Stimulated activated CD8-positive, alpha-beta memory T cell treated with anti-CD3 and anti-CD28 coated beads, Interleukin-7, amount 100 ng/mL, for 4 hours (primary cell): ENCODE measurements around the gene H6PD.

Experiments used
- DNase-seq, 2 donors: peaks; one replicate each; pipeline ENCODE4 v3.0.0-alpha.2; 2020; ENCODE audit warnings: low read depth in 2 of 2

H6PD gene, protein sequence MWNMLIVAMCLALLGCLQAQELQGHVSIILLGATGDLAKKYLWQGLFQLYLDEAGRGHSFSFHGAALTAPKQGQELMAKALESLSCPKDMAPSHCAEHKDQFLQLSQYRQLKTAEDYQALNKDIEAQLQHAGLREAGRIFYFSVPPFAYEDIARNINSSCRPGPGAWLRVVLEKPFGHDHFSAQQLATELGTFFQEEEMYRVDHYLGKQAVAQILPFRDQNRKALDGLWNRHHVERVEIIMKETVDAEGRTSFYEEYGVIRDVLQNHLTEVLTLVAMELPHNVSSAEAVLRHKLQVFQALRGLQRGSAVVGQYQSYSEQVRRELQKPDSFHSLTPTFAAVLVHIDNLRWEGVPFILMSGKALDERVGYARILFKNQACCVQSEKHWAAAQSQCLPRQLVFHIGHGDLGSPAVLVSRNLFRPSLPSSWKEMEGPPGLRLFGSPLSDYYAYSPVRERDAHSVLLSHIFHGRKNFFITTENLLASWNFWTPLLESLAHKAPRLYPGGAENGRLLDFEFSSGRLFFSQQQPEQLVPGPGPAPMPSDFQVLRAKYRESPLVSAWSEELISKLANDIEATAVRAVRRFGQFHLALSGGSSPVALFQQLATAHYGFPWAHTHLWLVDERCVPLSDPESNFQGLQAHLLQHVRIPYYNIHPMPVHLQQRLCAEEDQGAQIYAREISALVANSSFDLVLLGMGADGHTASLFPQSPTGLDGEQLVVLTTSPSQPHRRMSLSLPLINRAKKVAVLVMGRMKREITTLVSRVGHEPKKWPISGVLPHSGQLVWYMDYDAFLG

DNA sequence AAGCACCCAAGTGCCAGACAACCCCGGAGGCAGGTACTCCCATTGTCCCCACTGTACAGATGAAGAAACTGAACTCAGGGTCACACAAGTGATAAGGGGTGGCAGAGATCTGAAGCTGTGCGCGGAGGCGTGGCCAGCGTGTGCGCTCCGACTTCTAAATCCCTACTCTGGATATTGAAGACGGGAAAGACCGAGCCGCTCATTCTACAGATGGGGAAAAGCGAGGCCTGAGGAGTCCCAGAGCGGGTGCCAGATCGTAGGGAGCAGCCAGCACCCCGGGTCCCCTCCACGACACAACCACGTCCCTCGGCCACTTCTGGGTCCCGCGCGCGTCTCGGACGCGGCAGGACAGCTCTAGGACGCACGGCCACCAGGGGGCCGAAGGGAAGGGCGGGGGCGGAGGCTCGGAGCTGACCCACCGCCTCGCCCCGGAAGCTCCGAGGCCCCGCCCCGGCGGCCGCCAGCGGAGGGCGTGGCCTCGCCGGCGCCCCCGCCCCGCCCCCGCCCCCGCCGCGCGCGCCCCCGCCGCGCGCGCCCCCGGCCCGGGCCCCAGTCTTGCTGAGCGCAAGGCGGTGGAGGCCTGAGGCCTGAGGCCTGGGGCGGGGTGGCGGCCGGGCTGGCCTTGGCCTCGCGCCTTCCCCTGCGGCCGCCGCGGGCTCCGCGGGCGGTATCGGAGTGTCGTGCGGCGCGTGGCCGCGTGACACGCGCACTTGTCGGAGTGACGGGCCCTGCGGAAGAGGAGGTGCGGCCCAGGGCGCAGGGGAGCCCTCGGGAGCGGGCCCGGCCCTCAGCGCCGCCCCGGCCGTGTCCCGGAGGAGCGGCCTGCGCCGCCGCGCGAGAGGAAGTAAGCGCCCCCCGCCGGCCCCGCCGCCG lies at the start of gene H6PD:
Gene H6PD, plus strand, starts transcription at position 552 of the 873 bp plus-strand sequence. CDS start 10,161 bp downstream, outside the sequence.
- peak; percentile 21 to 73 for DNase-seq

DNA sequence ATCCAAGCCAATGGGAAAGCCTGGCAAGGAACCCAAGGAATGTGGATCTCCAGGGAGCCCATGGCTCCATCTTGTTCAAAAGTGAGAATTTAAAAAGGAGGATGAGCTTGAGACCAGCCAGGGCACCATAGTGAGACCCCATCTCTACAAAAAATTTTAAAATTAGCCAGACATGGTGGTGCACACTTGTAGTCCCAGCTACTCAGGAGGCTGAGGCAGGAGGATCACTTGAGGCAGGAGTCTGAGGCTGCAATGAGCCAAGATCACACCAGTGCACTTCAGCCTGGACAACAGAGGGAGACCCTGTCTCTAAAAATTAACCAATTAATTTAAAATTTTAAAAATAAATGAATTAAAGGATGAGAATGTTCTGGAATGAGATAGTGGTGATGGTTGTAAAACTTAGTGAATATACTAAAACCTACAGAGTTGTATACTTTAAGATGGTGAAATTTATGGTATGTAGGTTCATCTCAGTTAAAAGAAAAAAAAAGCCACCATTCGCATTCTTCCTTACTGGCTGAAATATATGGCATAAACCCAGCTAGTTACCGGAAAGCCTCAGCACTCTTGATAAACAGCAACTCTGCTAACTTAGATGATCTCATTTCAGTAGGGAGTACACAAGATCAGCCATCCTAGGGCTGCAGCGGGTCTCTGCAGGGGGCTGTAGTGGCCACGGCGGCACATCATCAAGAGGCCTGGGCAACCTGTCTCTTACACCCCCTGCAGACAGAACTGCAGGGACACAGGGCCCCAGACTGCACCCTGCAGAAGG lies 48.3 kb upstream of the H6PD start:
- no peak for DNase-seq

DNA sequence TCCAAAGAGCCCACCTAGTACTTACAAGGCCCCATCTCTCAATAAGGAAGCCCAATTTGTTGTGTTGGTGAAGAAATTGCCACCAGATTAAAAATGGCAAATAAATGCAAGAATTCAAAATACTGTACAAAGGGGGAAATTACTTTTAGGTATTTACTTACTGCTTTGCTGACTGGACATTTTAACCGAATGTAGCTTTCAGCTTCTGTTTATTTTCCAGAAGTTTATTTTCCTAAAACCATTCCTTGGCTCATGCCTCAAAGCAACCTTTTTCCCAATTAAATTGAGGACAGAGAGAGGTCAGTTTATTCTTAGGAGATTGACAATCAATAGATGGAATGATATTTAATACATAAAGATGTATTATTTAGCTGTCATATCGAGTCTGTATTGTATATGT lies 47.6 kb upstream of the H6PD start:
- no peak for DNase-seq

DNA sequence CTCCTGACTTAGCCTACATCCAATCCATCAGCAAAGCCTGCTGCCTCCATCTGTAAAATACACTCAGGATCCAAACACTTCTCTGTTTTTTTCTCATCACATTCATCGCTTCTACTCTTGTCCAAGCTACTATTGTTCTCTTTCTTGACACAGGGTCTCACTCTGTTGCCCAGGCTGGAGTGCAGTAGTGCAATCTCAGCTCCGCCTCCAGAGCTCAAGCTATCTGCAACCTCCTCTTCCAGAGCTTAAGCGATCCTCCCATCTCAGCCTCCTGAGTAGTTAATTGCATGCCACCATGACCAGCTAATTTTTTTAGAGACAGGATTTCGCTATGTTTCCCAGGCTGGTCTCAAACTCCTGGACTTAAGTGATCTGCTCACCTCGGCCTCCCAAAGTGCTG lies 44.3 kb upstream of the H6PD start:
- no peak for DNase-seq

DNA sequence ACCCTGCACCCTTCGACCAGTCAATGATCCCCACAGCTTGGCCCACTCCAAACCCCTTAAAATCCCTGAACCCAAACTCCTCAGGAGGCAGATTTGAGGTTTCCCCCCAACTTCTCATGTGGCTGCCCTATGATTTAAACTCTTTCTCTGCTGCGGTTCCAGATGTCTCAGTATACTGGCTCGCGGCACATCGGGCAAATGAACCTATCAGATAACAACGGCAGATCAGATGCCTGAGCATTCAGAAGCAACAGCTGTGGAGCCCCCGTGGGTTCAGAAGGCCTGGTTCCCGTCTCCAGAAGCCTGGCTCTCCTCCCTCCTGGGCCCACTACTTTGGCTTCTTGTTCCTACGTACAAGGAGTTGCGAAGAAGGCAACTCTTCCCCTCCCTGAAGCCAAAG lies 43.3 kb upstream of the H6PD start:
- no peak for DNase-seq

DNA sequence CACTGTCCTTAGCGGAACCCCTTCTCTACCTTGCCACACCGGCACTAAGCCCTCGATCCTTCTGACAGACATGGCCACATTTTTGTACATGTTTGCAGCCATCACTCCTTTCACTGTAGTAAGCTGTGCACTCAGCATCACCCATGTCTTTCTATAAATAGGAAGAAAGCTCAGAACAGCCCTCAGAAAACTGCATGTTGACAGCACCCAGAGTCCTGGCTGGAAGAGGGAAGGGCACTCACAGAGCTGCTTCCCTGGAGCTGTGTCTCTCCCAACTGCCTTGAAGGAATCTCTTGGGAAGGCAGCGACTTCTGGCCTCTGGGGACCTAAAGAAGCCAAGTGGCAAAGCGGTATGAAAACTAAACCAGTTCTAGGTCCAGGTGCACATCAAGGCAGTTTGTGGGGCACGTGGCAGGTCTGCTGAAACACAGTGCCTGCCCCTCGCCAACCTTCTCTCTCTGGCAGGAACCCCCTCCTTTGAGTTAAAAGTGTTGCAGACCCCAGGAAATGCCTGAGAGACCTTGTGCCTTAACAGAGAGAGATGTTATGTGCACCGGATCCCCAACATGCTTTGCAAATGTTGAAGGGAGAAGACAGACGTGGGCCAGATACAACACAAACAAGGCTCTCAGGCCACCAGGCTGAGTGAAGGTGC lies 41.9 kb upstream of the H6PD start:
- DNase-seq, result no peak

DNA sequence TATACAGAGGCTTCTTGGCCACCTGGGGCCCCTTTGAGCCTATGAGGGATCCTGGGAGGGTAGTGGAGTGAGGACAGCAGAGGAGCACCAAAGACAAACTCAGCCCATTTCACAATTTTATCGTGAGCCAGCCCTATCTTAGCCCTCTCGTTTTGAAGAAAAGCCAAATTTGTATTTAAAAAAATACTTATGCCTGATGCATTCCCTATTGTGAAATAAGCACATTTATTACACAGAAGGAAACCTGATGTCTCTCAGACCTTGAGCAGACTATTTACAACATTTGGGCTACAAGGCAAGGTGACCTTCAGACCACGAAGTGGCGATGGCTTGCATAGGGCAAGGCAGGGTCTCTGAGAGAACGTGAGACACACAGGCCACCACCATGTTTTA lies 41.3 kb upstream of the H6PD start:
- no peak for DNase-seq

DNA sequence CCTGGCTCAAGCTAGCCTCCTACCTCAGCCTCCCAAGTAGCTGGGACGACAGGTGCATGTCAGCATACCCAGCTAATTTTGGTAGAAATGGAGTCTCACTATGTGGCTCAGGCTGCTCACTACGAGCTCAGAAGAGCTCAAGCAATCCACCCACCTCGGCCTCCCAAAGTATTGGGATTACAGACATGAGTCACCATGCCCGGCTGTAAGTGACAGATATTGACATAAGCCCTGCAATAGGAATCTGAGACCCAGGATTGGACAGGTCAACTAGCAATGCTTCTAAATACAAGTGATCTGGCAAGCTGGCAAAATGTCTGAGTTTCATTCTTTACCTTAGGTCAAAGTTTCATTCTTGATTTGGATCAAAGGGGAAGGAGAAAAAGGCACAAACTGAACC lies 40.5 kb upstream of the H6PD start:
- DNase-seq, result no peak

DNA sequence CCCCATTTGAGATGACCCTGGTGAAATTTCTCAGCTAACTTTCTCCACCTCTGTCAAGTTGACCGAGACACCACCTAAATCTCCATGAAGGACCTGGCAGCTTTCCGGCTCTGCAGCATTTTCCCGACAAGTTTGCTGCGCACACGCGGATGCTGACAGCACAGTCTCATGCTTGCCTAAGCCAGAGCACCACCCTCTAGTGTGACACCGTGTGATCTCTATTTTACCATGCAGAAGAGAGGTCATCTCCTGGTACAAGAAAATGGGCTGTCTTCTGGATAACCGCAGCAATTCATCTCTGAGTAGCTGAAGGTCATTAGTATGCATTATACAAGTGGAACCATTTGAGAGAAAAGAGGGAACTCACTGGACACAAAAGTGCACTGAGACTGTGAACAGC lies 38.9 kb upstream of the H6PD start:
- DNase-seq, result no peak

DNA sequence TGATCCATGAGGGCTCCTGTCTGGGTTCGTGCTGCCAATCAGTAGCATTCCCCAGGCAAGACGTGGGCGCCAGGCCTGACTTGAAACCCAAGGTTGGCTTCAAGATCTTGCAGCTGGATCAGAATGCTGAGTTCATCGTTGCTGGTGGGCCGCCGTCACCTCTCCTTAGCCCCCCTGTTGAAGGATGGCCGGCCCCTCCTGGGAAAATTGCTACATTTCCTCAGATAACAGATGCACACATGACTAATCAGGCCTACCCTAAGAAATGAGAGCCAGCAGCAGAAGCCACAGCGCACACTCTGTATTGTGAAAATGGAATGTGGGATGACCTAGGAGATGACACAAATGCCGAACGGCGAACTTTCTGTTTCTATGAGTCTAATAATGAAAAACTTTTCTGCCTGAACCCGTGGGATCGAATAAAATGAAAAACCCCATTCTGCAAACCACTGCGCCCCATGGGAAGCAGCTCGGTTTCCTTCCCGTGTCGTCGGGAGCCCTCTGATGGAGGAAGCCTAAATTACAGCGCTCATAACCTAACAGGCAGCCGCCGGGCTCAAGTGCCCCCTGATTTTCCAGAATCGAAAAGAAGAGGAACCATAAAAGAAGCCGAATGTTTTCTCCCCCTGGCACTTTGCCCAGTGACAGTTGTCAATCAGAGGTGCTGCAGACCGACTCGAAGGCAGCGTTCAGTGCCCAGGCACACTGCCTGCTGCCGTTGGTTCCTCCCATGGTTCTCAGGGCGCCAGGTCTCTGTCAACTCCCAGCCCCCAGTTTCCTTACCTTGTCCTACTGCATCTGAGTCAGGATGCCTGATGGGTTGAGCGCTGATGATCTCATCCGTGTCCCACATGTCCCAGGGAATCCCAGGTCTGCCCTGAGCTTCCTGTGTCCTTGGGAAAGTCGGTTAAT lies 38.2 kb upstream of the H6PD start:
- peak; percentile 10 to 15 for DNase-seq

DNA sequence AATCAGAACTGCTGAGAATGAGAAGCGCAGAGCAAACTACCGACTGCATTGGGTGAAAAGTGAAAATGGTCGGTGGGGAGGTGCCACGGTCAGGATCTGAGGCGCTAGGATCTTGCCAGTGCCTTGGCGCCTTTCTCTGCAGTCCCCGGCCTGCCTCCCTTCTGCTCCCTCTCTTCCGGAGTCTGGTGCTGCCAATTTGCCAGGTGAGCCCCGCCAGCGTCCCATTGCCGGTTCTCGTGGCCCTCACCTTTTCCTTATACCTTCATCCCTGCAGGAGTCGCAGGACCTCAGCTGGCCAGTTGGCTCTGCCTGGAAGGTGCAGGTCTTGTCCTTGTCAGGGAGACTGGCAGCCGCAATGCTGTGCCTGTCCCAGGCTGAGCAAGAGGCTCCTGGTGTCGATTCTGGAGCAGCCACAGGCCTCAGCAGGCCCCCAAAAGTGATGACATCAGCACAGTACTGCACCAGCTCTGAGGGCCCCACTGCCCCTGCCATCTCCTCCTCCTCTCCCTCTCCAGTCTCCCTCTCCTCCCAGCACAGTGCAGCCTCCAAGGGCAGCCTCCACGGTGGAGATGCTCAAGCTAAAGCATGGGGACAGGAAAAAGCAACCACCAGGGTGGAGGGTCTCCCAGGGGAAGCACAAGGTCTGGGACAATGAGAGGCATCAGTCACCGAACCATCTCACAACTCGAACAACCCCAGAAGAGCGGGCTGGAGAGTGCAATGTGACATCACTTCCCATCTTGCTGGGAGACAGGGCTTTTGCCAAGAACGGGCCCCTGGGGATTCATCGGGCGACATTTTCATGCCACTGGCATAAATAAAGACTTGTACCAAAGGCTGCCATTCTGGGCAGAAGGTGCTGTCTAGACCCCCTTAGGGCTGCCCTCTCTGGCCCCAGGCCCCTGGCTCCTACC lies 37.1 kb upstream of the H6PD start:
- no peak for DNase-seq

DNA sequence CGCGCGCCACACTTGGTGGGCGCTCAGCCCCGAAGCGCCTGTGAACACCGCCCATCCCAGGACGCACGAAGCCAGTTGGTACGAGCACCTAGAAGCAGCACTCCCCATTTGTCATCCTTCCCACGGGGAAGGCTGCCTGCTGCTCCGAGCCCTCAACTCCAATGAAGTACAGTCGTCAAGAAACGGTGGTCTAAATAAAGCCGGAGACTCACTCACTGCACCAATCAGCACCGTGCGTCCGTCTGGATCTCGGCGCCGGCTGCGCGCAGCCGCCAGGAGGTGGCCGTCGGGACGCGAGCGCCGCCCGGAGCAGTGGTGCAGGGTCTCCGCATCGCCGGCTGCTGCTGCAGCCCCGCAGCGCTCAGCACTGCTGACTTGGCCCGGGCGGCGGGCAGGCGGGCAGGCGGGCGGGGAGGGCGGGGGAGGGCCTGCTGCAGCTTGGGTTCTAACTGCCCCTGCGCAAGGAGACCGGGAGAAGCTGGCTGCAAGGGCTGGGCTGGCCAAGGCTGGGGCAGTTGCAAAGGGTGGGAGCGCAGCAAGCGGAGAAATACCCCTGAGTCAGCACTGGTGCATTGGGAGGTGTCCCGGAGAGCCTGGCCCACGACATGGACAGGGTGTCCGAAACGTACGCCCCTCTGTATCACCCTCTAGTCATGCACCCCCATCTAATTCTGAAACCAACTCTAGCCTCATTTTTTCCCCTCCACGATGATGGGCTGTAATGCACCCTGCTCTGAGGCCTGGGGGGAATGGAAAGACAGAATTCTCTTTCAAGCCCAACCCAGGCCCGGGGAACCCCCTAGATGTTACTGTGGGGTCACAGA lies 35.8 kb upstream of the H6PD start:
- DNase-seq, result no peak

DNA sequence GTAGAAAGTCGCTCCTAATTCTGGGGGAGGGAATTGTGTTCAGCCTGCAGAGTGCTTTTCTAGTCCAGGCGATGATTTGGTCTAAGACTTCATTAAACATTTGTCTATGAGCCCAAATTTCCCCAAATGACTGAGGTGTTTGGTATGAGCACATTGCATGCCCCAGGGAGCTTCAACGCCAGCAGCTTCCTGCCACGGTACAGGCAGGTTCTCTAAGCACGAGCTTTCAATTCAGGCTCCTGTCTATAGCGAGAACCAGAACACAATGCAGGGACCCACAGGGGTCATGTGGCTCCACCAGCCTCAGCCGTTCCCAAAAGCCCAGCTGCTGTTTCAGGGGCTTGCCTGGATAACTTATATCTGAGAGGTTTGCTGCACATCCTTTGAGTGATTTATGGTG lies 34.1 kb upstream of the H6PD start:
- DNase-seq, result no peak

DNA sequence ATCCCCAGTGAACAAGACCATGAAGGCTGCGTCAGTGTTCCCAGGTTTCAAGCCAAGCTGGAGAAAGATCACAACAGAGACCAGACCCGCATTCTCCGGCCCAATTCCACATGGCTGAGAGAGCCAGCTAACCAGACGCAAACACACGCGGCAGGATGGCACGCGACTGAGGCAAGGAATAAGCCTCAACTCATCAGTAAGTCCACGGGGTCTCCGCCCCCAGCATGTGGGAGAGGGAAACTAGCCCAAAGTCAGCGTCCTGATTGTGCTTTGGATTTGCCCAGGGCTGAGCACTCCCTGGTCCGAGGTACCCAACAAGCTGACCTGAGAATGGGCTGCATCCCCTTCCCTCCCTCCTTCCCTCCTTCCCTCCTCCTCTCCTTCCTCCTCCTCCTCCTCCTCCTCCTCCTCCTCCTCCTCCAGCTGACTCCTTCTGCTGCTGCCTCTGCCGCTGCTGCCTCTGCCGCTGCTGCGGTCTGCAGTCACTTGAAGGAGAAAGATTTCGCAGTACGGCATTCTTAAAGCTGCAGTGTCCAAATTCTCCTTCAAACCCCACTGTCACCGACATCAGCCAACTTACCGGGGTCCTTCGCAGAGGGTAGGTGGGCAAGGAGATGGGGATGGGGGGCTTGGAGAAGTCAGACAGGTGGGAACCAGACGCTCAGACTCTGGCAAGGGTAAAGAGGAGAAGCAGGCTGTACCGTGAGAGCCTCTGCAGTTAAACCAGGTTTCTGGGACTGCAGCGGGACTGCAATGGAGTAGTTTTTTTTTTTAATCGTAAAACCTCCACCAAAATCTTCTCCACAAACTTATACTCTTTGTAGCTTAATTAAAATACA lies 33.0 kb upstream of the H6PD start:
- DNase-seq, result no peak

DNA sequence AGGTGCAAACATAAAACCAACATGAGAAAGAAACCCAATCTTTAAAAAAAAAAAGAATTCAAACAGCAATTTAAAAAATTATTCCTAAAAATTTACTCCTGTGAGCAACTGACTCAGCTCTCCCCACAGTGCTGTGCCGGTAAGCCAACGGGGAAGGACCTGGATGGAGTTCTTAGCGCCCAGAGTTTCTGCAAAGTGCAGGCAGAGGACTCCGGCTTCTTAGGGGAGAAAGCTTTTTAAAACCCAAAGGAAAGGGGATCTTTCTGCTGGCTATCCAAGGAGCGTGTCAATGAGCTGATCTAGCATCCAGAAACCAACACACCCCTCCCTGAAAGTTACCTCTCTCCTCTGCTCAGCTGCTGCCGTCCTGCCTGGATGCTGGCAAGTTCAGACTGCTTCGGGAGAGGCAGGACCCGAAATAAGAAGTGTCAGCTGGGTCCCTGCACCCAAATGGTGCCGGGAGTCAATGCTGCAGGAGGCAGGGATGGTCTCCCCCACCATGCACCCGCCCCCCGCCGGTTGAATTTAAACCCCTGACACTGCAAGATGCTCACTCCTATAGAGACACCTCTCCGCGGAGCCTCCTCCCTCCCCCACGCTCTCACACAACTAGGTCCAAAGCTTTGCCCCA lies 32.2 kb upstream of the H6PD start:
- no peak for DNase-seq

DNA sequence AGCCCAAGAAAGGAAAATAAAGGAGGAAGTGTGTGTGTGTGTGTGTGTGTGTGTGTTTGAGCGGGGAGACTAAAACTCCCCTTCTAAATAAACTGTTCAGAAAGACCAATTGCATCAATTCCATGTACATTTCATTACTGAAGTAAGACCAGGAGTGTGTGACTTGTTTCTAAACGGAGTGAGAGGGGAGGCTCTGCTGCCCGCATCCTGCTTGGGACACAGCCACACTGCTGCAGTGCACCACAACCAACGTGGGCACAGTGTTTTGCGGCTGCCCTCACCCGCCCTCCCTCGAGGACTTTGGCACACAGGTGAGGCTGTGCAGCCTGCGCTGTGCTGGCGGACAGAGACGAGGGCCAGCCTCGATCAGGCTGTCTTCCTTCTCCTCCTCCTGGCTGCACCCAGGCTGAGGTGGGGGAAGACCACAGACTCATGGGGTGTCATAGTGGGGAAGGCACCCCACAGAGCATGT lies 31.0 kb upstream of the H6PD start:
- DNase-seq, result no peak
